DND-41 (cell line): ENCODE data around the gene NBAS.

ENCODE experiments used
- ATAC-seq: fragments of 200-7000 bp; cut with Tn5 transposase; 3 replicates; pipeline ENCODE4 v1.9.1; 2021; ENCODE audit warnings: low read depth; ENCODE audit not compliant: insufficient read depth
- DNase-seq: peaks from one replicate; pipeline ENCODE4 v3.0.0-alpha.2; 2020
- H2AFZ ChIP-seq: 2 replicates; pipeline ENCODE4 v1.6.0; 2012; ENCODE audit warnings: low read depth, low read length
- H3K27ac ChIP-seq: 2 replicates; pipeline ENCODE4 v1.5.1; 2012; ENCODE audit warnings: low read length, inconsistent platforms
- H3K27me3 ChIP-seq: fragments of 200-600 bp; sonication (generic); 2 replicates; pipeline ENCODE4 v1.6.0; 2012; ENCODE audit warnings: low read length, mild to moderate bottlenecking, inconsistent platforms; ENCODE audit not compliant: insufficient read depth, poor library complexity
- H3K36me3 ChIP-seq: 2 replicates; pipeline ENCODE4 v1.5.1; 2012; ENCODE audit warnings: low read length, inconsistent platforms; ENCODE audit not compliant: insufficient read depth
- H3K4me1 ChIP-seq: 2 replicates; pipeline ENCODE4 v1.5.1; 2012; ENCODE audit warnings: mild to moderate bottlenecking, low read length; ENCODE audit not compliant: insufficient read depth
- H3K4me2 ChIP-seq: 2 replicates; pipeline ENCODE4 v1.6.0; 2012; ENCODE audit warnings: mild to moderate bottlenecking, moderate library complexity, low read length, inconsistent platforms; ENCODE audit not compliant: insufficient read depth
- H3K4me3 ChIP-seq, 2 experiments: fragments of 200-600 bp in 1 of 2; shearing (Covaris generic) in 1 of 2; 2 replicates each; pipeline ENCODE4 v1.5.1; 2012 to 2016; ENCODE audit warnings: inconsistent platforms in 2 of 2, low read length in 2 of 2, mild to moderate bottlenecking in 2 of 2, low read depth in 1 of 2, moderate library complexity in 1 of 2
- H3K79me2 ChIP-seq: 2 replicates; pipeline ENCODE4 v1.6.0; 2012; ENCODE audit warnings: low read length, inconsistent platforms; ENCODE audit not compliant: insufficient read depth
- H3K9ac ChIP-seq: 2 replicates; pipeline ENCODE4 v1.6.0; 2012; ENCODE audit warnings: low read depth, mild to moderate bottlenecking, inconsistent platforms, low read length, moderate library complexity
- H3K9me3 ChIP-seq: 2 replicates; pipeline ENCODE4 v1.5.1; 2012; ENCODE audit warnings: low read length, moderate library complexity, mild to moderate bottlenecking, inconsistent platforms; ENCODE audit not compliant: insufficient read depth, severe bottlenecking
- H4K20me1 ChIP-seq: 2 replicates; pipeline ENCODE4 v1.6.0; 2012; ENCODE audit warnings: low read length; ENCODE audit not compliant: insufficient read depth
- EZH2 ChIP-seq: IDR thresholded peaks from 3 replicates; pipeline ENCODE4 v1.6.1; 2012; ENCODE audit warnings: borderline replicate concordance, low read depth, mild to moderate bottlenecking, moderate library complexity, low read length, inconsistent platforms; ENCODE audit not compliant: severe bottlenecking
- TF ChIP-seq, protein P1 (sequence below): IDR thresholded peaks from 2 replicates; pipeline ENCODE4 v1.5.1; 2012; ENCODE audit warnings: borderline replicate concordance, low read length, moderate library complexity, mild to moderate bottlenecking; ENCODE audit not compliant: poor library complexity, severe bottlenecking; ENCODE audit errors: extremely low read depth

NBAS gene

DNA sequence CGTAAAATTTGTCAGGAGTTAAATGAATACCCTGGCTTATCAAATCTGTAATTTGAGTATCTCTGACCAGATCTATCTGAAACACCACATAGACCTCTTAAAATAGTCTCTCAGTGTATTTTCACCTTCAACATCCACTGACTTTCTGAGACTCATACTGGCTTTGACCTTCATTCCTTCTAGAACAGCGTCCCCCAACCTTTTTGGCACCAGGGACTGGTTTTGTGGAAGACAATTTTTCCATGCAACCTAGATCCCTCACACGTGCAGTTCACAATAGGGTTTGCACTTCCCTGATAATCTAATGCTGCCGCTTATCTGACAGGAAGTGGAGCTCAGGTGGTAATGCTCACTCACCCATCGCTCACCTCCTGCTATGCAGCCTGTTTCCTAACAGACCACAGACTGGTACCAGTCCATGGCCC, 3.2 kb downstream of the NBAS start:
- Histone ChIP-seq H3K27me3 (no peaks in the 10 kb centered on the region), H3K9ac (no peak overlapping the region), H3K4me1 (peaks cover 23% of the 10 kb centered on the region), H2AFZ (no peak overlapping the region), H3K27ac (no peak overlapping the region), H3K4me2 (no peak overlapping the region; the same call in 1 of the 2 replicates), H3K79me2 (peaks cover 28% of the 10 kb centered on the region), H3K9me3 (no peaks in the 10 kb centered on the region), H3K4me3 (no peak overlapping the region), H4K20me1 (no peaks in the 10 kb centered on the region), H3K36me3 (no peaks in the 10 kb centered on the region; the same call in 1 of the 2 replicates)
- DNase-seq: no peak
- ATAC-seq: no peak
- TF ChIP-seq EZH2: no peak
- TF ChIP-seq, protein P1, sequence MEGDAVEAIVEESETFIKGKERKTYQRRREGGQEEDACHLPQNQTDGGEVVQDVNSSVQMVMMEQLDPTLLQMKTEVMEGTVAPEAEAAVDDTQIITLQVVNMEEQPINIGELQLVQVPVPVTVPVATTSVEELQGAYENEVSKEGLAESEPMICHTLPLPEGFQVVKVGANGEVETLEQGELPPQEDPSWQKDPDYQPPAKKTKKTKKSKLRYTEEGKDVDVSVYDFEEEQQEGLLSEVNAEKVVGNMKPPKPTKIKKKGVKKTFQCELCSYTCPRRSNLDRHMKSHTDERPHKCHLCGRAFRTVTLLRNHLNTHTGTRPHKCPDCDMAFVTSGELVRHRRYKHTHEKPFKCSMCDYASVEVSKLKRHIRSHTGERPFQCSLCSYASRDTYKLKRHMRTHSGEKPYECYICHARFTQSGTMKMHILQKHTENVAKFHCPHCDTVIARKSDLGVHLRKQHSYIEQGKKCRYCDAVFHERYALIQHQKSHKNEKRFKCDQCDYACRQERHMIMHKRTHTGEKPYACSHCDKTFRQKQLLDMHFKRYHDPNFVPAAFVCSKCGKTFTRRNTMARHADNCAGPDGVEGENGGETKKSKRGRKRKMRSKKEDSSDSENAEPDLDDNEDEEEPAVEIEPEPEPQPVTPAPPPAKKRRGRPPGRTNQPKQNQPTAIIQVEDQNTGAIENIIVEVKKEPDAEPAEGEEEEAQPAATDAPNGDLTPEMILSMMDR: no peak

DNA sequence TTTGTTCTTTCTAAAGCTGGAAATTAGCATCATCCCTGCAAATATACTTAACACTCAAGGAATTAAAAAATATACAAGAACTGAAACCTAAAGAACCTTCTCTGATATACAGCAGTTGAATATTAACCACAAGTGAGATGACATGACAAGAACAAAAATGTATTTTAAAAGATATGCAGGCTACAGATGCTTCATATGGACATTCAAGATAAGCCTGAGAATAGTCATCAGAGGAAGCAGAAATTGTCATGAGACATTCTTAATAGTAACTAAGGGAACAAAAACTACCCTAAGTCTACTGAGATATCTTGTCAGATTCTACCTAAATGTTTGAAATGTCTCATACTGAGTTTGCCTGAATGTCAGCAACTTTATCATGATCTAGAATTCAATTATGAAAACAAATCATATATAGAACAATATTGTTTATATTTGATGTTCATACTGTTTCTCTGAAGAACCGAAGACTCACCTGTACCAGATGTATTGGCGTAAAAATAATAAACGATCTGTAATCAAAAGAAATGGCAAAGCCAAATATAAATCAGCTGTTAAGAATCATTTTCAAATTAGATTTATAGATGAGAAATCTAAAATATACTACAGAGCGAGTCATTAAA, 4.7 kb downstream of the NBAS start:
- Histone ChIP-seq H3K27ac (no peak overlapping the region), H3K27me3 (no peaks in the 10 kb centered on the region), H3K79me2 (peaks cover 28% of the 10 kb centered on the region), H3K9ac (no peak overlapping the region), H3K9me3 (no peaks in the 10 kb centered on the region), H2AFZ (no peak overlapping the region), H3K4me2 (no peak overlapping the region), H3K4me3 (no peak overlapping the region), H3K4me1 (peaks cover 18% of the 10 kb centered on the region), H4K20me1 (no peaks in the 10 kb centered on the region), H3K36me3 (peaks cover 3% of the 10 kb centered on the region; the same call in 1 of the 2 replicates)
- DNase-seq: no peak
- TF ChIP-seq EZH2: no peak
- TF ChIP-seq, protein P1: no peak
- ATAC-seq: no peak

DNA sequence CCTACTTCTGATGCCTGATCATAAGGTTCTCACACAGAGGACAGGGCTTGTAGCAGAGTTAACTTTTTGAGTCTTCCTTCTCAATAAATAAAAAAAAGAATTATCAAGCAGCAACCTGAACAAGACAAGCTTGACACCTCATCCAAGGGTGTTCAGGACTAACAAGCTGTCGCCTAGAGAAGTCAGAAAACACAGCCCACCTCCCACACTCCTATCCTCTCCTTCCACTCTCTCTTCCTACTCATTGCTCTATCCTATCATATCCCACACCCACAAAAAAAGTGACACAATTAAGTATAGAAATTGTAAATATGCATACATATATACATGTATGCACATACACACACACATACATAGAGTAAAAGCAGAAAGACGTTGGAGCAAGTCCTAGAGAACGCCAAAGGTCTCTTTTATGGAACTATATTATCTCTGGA, 5.4 kb downstream of the NBAS start:
- Histone ChIP-seq H4K20me1 (no peaks in the 10 kb centered on the region), H3K4me1 (peaks cover 16% of the 10 kb centered on the region), H3K27me3 (no peaks in the 10 kb centered on the region), H3K4me2 (no peak overlapping the region), H3K4me3 (no peak overlapping the region), H3K9me3 (no peaks in the 10 kb centered on the region), H2AFZ (no peak overlapping the region), H3K36me3 (peaks cover 3% of the 10 kb centered on the region; the same call in 1 of the 2 replicates), H3K9ac (no peak overlapping the region), H3K79me2 (peaks cover 28% of the 10 kb centered on the region), H3K27ac (no peak overlapping the region)
- ATAC-seq: no peak
- TF ChIP-seq, protein P1: no peak
- no peak for TF ChIP-seq EZH2
- DNase-seq: no peak
